ENCODE results near the gene C1orf35.

Gene C1orf35

GRCh38 chr1:228062812-228063211, 40.3 kb downstream of the C1orf35 start:
- Histone ChIP-seq H3K36me3 (ENCODE audit: insufficient read depth, low read length) (no peaks in the 10 kb centered on the region), H3K4me1 (ENCODE audit: insufficient read depth, low read length) (peaks cover 4% of the 10 kb centered on the region), H3K9me3 (ENCODE audit: low read length) (no peaks in the 10 kb centered on the region), H3K27me3 (ENCODE audit: control insufficient read depth in 1 of 2, insufficient read depth in 2 of 2, low read length in 2 of 2) (peaks cover 78 to 100% of the 10 kb centered on the region in 2 donors), H3K4me3 (ENCODE audit: low read depth in 1 of 2, low read length in 2 of 2) (no peak overlapping the region), H3K9ac (ENCODE audit: low read length) (no peak overlapping the region), H3K27ac (ENCODE audit: low read depth, low read length) (no peak overlapping the region)

DNA sequence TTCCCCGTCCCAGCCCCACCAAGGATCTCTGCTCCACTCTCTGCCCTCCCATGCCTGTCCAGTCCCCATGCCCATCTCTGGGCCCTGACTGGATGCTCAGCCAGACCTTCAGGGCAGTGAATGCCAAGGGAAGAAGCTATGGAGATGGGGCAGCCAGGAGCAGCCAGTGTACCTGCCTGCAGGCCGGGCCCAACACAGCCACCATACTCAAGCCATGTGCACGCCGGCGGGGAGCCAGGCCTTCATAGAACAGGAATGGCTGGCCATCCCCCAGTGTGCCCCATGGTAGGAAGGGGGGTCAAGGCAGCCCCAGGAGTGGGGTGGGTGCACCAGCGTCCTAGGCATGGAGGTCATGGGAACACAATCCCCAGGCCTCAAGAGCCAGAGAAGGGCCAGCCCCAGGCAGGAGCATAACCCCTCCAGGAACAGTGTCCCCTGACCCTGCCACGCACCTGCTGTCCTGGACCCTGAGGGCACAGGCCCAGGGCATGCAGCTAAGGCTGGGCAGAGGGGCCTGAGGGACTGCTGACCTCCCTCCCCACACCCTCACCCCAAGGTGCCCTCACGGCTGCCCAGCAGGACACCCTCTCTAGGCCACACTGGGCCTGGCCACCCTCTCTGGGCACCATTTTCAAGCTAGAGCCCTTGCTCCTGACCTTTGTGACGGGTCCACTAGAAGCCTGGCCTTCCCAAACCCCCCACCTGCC, 40.9 kb downstream of the C1orf35 start:
- H3K4me3 ChIP-seq (ENCODE audit: low read depth in 1 of 2, low read length in 2 of 2) = no peak overlapping the region
- H3K4me1 ChIP-seq (ENCODE audit: insufficient read depth, low read length) = peaks cover 4% of the 10 kb centered on the region
- H3K9ac ChIP-seq (ENCODE audit: low read length) = no peak overlapping the region
- no peaks in the 10 kb centered on the region for H3K36me3 ChIP-seq (ENCODE audit: insufficient read depth, low read length)
- no peak overlapping the region for H3K27ac ChIP-seq (ENCODE audit: low read depth, low read length)
- H3K9me3 ChIP-seq (ENCODE audit: low read length) = no peaks in the 10 kb centered on the region
- H3K27me3 ChIP-seq (ENCODE audit: control insufficient read depth in 1 of 2, insufficient read depth in 2 of 2, low read length in 2 of 2) = peaks cover 75 to 94% of the 10 kb centered on the region in 2 donors

DNA sequence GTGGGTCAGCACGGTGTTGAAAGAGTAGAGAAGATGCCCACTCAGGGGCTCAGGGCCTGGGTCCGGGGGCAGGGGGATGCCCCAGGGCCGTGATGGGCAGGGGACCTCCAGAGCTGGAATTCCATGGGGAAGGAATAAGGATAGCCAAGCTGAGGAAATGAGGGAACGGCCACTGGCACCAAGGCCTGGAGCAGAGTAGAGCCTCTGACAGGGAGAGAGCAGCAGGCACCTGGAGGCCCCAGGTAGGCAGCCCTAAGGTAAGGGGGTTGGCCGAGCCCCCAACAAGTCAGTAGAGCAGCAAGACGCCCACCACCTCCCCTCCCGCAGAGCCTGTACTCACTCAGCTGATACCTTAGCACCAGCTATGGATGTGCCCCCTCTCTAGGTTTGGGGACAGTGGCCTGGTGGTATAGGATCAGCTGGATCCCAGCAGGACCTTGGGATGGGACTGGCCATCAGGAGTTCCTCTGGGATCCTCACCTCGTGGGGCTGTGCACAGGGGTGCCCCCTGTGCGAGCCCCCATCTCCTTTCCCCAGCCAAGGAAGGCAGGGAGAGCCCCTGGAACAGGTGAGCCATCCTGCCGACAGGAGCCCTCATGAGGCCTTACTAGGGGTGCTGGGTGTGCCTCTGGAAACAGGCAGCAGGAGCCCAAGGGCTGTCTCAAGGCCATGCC, 41.6 kb downstream of the C1orf35 start:
- no peaks in the 10 kb centered on the region for H3K36me3 ChIP-seq (ENCODE audit: insufficient read depth, low read length)
- H3K9me3 ChIP-seq (ENCODE audit: low read length) = no peaks in the 10 kb centered on the region
- no peak overlapping the region for H3K27ac ChIP-seq (ENCODE audit: low read depth, low read length)
- no peak overlapping the region for H3K9ac ChIP-seq (ENCODE audit: low read length)
- no peak overlapping the region for H3K4me3 ChIP-seq (ENCODE audit: low read depth in 1 of 2, low read length in 2 of 2)
- H3K27me3 ChIP-seq (ENCODE audit: control insufficient read depth in 1 of 2, insufficient read depth in 2 of 2, low read length in 2 of 2) = peaks cover 68 to 88% of the 10 kb centered on the region in 2 donors
- peaks cover 4% of the 10 kb centered on the region for H3K4me1 ChIP-seq (ENCODE audit: insufficient read depth, low read length)

DNA sequence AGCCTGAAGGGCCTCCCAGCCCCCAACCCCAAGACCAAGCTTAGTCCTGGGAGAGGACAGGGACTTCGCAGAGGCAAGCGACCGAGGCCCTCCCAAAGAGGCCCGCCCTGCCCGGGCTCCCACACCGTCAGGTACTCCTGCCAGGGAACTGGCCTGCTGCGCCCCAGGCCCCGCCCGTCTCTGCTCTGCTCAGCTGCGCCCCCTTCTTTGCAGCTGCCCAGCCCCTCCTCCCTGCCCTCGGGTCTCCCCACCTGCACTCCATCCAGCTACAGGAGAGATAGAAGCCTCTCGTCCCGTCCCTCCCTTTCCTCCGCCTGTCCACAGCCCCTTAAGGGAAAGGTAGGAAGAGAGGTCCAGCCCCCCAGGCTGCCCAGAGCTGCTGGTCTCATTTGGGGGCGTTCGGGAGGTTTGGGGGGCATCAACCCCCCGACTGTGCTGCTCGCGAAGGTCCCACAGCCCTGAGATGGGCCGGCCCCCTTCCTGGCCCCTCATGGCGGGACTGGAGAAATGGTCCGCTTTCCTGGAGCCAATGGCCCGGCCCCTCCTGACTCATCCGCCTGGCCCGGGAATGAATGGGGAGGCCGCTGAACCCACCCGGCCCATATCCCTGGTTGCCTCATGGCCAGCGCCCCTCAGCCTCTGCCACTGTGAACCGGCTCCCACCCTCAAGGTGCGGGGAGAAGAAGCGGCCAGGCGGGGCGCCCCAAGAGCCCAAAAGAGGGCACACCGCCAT, 42.5 kb downstream of the C1orf35 start:
- H3K27ac ChIP-seq (ENCODE audit: low read depth, low read length) = no peak overlapping the region
- H3K4me3 ChIP-seq (ENCODE audit: low read depth in 1 of 2, low read length in 2 of 2) = no peak overlapping the region
- no peak overlapping the region for H3K9ac ChIP-seq (ENCODE audit: low read length)

DNA sequence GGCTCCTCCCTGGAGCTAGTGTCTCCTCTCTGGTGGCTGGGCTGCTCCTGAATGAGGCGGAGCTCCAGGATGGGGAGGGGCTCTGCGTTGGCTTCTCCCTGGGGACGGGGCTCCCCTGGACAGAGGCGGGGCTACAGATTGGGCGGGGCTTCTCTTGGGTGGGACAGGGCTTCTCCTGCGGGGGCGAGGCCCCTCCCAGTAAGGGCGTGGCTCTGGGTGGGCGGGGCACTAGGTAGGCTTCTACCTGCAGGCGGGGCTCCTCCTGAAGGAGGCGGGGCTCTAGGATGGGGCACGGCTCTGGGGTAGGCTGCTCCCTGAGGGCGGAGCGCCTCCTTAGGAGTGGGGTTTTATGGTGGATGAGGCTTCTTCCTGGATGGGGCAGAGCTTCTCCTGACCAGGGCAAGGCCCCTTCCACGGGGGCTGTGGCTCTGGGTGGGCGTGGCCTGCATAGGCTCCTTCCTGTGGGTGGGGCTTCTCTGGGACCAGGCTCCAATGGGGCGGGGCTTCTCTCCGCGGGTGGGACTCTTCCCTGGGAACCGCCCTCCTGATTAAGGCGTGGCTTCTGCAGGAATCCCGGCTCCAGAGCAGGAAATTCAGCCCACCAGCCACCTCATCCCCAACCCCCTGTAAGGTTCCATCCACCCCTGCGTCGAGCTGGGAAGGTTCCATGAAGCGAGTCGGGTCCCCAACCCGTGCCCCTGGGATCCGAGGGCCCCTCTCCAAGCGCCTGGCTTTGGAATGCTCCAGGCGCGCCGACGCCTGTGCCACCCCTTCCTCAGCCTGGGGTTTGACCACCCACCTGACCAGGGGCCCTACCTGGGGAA, 43.3 kb downstream of the C1orf35 start:
- Histone ChIP-seq H3K36me3 (ENCODE audit: insufficient read depth, low read length) (no peaks in the 10 kb centered on the region), H3K4me1 (ENCODE audit: insufficient read depth, low read length) (peaks cover 4% of the 10 kb centered on the region), H3K4me3 (ENCODE audit: low read depth in 1 of 2, low read length in 2 of 2) (no peak overlapping the region), H3K27me3 (ENCODE audit: control insufficient read depth in 1 of 2, insufficient read depth in 2 of 2, low read length in 2 of 2) (peaks cover 52 to 70% of the 10 kb centered on the region in 2 donors), H3K27ac (ENCODE audit: low read depth, low read length) (no peak overlapping the region), H3K9ac (ENCODE audit: low read length) (no peak overlapping the region), H3K9me3 (ENCODE audit: low read length) (no peaks in the 10 kb centered on the region)

More for the DNA sequence above, 42.5 kb downstream of the C1orf35 start:
- no peaks in the 10 kb centered on the region for H3K9me3 ChIP-seq (ENCODE audit: low read length)
- H3K27me3 ChIP-seq (ENCODE audit: control insufficient read depth in 1 of 2, insufficient read depth in 2 of 2, low read length in 2 of 2) = peaks cover 60 to 78% of the 10 kb centered on the region in 2 donors
- peaks cover 4% of the 10 kb centered on the region for H3K4me1 ChIP-seq (ENCODE audit: insufficient read depth, low read length)
- H3K36me3 ChIP-seq (ENCODE audit: insufficient read depth, low read length) = no peaks in the 10 kb centered on the region

- Histone ChIP-seq H3K9ac (ENCODE audit: low read length) (no peak overlapping the region), H3K27me3 (ENCODE audit: control insufficient read depth in 1 of 2, insufficient read depth in 2 of 2, low read length in 2 of 2) (peaks cover 51 to 63% of the 10 kb centered on the region in 2 donors), H3K4me3 (ENCODE audit: low read depth in 1 of 2, low read length in 2 of 2) (no peak overlapping the region), H3K9me3 (ENCODE audit: low read length) (no peaks in the 10 kb centered on the region), H3K36me3 (ENCODE audit: insufficient read depth, low read length) (no peaks in the 10 kb centered on the region), H3K4me1 (ENCODE audit: insufficient read depth, low read length) (peaks cover 4% of the 10 kb centered on the region), H3K27ac (ENCODE audit: low read depth, low read length) (no peak overlapping the region)
Measured at GRCh38 chr1:228058949-228059633, 44.0 kb downstream of the C1orf35 start.

- Histone ChIP-seq H3K9ac (ENCODE audit: low read length) (no peak overlapping the region), H3K9me3 (ENCODE audit: low read length) (no peaks in the 10 kb centered on the region), H3K27me3 (ENCODE audit: control insufficient read depth in 1 of 2, insufficient read depth in 2 of 2, low read length in 2 of 2) (peaks cover 48 to 56% of the 10 kb centered on the region in 2 donors), H3K4me1 (ENCODE audit: insufficient read depth, low read length) (peaks cover 4% of the 10 kb centered on the region), H3K36me3 (ENCODE audit: insufficient read depth, low read length) (no peaks in the 10 kb centered on the region), H3K4me3 (ENCODE audit: low read depth in 1 of 2, low read length in 2 of 2) (no peak overlapping the region), H3K27ac (ENCODE audit: low read depth, low read length) (no peak overlapping the region)
Measured at GRCh38 chr1:228058172-228058948, 44.8 kb downstream of the C1orf35 start.
